NCI-H2196 treated with DMSO at 0.1 percent for 48 hours (cell line): Measurements from ENCODE around the gene PCDHGB2.
"Not testable (repeated sequence)": the region's sequence is repeated elsewhere in the genome, so short reads cannot be mapped to it uniquely, and the experiment has no call there.

ENCODE experiments used
- DNase-seq: peaks from one replicate; lab custom pipeline; 2025; ENCODE audit not compliant: unreplicated experiment; lab: John Stamatoyannopoulos, UW

PCDHGB2 gene

GRCh38 chr5:141359790-141360426 is at the start of gene PCDHGB2:
TSS of gene PCDHGB2 (plus strand) at chr5:141359994. CDS start at chr5:141360136, 142 bp downstream.
- DNase-seq, result no peak

- DNase-seq, result no peak
Measured at GRCh38 chr5:141313711-141314110, 46.1 kb upstream of the PCDHGB2 start.

- not testable (repeated sequence) for DNase-seq
Measured at GRCh38 chr5:141316963-141317362, 42.8 kb upstream of the PCDHGB2 start.

DNA sequence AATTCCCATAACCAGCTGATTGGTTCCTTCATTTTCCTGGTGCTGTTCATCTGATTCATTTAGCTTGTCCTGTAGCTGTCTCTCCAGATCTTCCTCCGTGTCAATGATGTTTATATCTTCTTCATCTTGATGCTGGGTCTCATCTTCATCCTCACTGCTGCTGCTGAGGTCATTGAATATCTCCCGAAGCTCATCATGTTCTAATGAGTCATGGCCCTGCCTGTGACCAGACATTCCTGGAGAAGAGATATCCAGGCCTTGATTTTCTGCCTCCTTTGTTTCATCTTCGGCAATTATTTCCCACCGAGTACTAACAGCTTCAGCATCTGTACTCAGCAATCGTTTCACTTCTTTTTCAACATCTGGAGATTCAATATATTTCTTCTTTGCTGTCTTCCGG is 40.6 kb upstream of the PCDHGB2 start:
- no peak for DNase-seq

DNA sequence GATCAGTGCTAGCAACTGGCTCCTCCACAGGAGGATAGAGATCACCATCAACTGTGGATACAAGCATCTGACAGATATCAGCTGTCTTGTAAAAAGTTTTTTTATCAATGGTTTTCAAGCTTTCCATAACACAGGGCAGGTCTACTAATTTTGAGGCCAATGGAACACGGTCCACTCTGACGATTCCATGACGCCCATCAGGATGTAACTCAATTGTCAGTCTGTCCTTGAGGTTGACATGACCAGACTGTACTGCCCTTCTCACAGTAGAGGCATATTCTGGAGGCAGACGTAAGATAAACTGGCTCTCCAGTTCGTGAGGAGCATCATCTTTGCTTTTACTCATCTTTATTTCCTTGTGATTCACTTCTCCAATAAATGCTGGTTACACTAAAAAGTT is 40.1 kb upstream of the PCDHGB2 start:
- no peak for DNase-seq

DNA sequence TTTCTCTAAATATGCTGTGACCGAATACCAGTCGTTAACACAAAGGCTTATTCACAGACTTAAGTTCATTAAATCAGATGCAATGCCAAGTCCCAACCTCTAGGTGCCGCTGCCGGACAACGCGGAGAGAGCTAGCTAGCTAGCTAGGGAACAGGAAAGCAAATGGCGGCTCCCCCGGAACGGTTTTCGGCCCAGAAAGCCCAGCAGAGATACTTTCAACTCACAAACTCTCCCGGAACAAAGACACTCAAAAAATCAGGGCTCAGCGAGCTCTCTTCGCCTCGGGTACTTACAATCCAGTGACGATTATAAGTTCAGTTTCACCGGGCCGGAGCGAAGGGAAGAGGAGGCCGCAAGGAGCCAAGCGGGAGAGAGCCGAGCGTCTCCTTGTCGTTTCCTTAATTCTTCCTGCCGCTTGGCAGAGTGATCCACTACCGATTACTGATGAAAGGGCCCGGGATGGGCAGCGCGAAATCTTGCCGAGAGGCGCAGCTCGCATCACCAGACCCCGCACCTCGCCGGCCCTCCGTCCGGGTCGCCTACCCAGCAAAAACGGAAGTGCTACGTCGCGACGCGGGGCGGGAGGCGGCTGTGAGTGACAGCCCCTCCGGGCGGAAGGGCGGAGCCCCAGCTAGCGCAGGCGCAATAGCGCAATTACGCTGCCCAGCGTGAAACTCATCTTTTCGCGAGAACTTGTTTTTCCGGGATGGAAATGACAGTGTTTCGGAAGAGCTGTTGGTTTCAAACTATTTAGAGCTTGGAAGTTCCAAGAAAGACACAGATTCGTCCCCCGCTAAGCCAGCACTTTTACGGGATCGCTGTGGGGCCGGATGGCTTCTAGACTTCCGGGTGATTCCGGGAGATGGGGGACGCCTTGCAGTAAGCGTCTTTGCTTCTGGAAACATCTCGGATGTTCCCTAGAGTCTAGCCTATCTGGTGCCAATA is 39.3 kb upstream of the PCDHGB2 start, which contains the start of gene TAF7:
TAF7 (minus strand) TSS at position 560 of the 945 bp plus-strand sequence. CDS start 740 bp downstream, outside the sequence.
- DNase-seq, result peak; percentile 68

- no peak for DNase-seq
Measured at GRCh38 chr5:141322261-141322660, 37.5 kb upstream of the PCDHGB2 start.

GRCh38 chr5:141326088-141326854 is 33.5 kb upstream of the PCDHGB2 start:
- no peak for DNase-seq

DNA sequence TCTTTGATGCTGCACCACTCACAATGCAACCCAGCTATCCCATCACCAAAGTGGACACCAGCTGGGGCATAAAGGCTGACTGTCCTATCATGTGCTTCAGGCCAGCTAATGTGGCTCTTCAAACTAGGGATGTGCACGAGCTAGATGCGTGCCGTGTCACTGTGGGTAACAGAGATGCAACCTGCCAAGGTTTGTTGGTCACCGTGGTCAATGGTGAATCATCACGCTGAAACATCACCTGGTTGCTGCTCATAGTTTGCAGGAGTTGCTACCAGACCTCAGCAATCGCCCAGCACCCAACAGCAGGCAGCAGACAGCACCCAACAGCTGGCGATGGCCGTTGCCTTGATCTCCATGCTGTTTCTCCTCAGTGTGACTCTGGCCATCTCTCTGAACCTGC is 31.6 kb upstream of the PCDHGB2 start:
- DNase-seq, result no peak

GRCh38 chr5:141330299-141331080 is 29.3 kb upstream of the PCDHGB2 start, which contains the start of gene PCDHGA1:
TSS of gene PCDHGA1 (plus strand) at chr5:141330514.
- no peak for DNase-seq

- not testable (repeated sequence) for DNase-seq
Measured at GRCh38 chr5:141332571-141332970, 27.2 kb upstream of the PCDHGB2 start.

- no peak for DNase-seq
Measured at GRCh38 chr5:141338538-141339306, 21.1 kb upstream of the PCDHGB2 start, which contains the start of gene PCDHGA2. TSS of gene PCDHGA2 (plus strand) at chr5:141338760.

GRCh38 chr5:141340781-141341354 is 18.9 kb upstream of the PCDHGB2 start:
- not testable (repeated sequence) for DNase-seq

DNA sequence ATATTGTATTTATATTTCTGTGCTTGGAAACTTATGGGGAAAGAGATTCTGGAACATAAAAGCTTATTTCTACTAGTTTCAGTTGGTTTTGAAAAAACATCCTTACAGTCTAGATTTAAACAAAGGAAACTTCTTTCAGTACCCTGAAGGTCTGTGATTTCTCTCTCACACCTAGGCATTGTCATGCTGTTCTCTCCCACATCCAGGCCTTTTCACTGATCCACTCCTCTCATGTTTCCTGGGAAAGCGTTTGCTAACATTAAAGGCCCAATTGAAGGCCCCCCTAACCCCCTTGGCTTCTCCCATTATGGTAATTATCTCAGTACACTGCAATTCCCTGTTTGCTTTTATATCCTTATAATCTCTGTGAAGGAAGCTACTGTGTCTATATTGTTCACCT is 17.0 kb upstream of the PCDHGB2 start:
- DNase-seq, result no peak

GRCh38 chr5:141343242-141343952 is 16.4 kb upstream of the PCDHGB2 start, which contains the start of gene PCDHGA3:
TSS of gene PCDHGA3 (plus strand) at chr5:141343829. CDS start at chr5:141344034, 205 bp downstream.
- no peak for DNase-seq

- no peak for DNase-seq
Measured at GRCh38 chr5:141343953-141344463, 15.8 kb upstream of the PCDHGB2 start.

- no peak for DNase-seq
Measured at GRCh38 chr5:141345327-141345726, 14.5 kb upstream of the PCDHGB2 start.

GRCh38 chr5:141346017-141346416 is 13.8 kb upstream of the PCDHGB2 start:
- not testable (repeated sequence) for DNase-seq
